Measurements from ENCODE around the gene RASSF7. TPM values are rescaled to one million over a fixed set of nuclear protein-coding genes. Genes with fewer than 3 reads are reported as not detected.

Gene RASSF7
- total and polyA plus RNA-seq, 9 donors, result 4.7 to 163 (median 9.4) TPM; not detected in 1

DNA sequence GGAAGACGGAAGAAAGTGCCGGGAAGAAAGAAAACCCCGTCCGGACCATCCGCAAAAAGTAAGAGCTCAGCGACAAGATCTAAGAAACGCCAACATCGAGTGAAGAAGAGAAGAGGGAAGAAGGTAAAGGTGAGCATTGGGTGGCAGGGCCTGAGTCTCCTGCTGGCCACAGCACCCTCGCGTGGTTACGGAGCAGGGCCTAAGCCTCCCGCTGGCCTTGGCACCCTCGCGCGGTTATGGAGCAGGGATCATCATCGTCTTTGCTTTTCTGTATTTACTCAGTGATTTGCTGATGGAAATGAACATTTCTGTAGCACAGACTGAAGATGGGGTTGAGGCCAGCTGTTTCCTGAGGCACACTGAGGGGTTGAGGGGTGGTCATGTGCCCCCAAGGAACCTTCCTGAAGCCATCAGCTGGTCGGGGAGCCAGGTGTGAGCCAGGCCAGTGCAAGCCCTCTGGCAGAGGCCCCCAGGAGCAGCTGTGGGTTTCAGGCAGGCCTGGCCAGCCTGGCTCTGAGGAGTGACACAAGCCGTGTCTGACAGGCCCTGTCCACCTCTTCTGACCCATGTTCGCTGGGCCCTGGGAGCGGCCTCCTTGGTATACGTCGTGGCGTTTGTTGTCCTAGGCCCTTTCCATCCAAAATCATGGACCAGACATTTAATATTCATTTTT, 40.9 kb downstream of the RASSF7 start:
- 86 to 92% (median 90%) methylated on average over 23 of the region's 23 CpGs for WGBS, 3 donors
- DNase-seq, result no peak
- Histone ChIP-seq H3K27ac (no peak overlapping the region), H3K4me3 (no peak overlapping the region), H3K27me3 (no peaks in the 10 kb centered on the region), H3K9me3 (no peaks in the 10 kb centered on the region), H3K36me3 (no peaks in the 10 kb centered on the region), H3K4me1 (ENCODE audit: insufficient read depth) (no peaks in the 10 kb centered on the region)
- intact Hi-C loops (cut with DNase I), result no loop called here
- TF ChIP-seq, protein P1, sequence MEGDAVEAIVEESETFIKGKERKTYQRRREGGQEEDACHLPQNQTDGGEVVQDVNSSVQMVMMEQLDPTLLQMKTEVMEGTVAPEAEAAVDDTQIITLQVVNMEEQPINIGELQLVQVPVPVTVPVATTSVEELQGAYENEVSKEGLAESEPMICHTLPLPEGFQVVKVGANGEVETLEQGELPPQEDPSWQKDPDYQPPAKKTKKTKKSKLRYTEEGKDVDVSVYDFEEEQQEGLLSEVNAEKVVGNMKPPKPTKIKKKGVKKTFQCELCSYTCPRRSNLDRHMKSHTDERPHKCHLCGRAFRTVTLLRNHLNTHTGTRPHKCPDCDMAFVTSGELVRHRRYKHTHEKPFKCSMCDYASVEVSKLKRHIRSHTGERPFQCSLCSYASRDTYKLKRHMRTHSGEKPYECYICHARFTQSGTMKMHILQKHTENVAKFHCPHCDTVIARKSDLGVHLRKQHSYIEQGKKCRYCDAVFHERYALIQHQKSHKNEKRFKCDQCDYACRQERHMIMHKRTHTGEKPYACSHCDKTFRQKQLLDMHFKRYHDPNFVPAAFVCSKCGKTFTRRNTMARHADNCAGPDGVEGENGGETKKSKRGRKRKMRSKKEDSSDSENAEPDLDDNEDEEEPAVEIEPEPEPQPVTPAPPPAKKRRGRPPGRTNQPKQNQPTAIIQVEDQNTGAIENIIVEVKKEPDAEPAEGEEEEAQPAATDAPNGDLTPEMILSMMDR (IDR thresholded peaks at IDR 0.05), result no peak
- TF ChIP-seq POLR2A (IDR thresholded peaks at IDR 0.05), result no peak
- no peak for TF ChIP-seq EP300 (IDR thresholded peaks at IDR 0.05)

DNA sequence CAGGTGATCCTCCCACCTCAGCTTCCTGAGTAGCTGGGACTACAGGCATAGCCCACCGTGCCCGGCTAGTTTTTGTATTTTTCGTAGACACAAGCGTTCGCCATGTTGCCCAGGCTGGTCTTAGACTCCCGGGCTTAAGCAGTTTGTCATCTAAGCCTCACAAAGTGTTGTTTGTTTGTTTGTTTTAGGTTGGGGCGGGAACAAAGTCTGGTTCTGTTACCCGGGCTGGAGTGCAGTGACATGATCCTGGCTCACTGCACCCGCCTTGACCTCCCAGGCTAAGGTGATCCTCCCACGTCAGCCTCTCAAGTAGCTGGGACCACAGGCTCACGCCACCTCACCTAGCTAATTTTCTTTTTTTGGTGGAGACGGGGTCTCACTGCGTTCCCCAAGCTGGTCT, 42.4 kb downstream of the RASSF7 start:
- Histone ChIP-seq H3K9me3 (no peaks in the 10 kb centered on the region), H3K4me1 (ENCODE audit: insufficient read depth) (no peaks in the 10 kb centered on the region), H3K4me3 (no peak overlapping the region), H3K27ac (no peak overlapping the region), H3K27me3 (no peaks in the 10 kb centered on the region), H3K36me3 (no peaks in the 10 kb centered on the region)
- intact Hi-C loops (cut with DNase I), result no loop called here
- 83 to 89% (median 86%) methylated on average over 13 of the region's 13 CpGs for WGBS, 3 donors
- TF ChIP-seq, protein P1 (IDR thresholded peaks at IDR 0.05), result no peak
- TF ChIP-seq POLR2A (IDR thresholded peaks at IDR 0.05) (no peak), EP300 (IDR thresholded peaks at IDR 0.05) (no peak)
- no peak for DNase-seq

DNA sequence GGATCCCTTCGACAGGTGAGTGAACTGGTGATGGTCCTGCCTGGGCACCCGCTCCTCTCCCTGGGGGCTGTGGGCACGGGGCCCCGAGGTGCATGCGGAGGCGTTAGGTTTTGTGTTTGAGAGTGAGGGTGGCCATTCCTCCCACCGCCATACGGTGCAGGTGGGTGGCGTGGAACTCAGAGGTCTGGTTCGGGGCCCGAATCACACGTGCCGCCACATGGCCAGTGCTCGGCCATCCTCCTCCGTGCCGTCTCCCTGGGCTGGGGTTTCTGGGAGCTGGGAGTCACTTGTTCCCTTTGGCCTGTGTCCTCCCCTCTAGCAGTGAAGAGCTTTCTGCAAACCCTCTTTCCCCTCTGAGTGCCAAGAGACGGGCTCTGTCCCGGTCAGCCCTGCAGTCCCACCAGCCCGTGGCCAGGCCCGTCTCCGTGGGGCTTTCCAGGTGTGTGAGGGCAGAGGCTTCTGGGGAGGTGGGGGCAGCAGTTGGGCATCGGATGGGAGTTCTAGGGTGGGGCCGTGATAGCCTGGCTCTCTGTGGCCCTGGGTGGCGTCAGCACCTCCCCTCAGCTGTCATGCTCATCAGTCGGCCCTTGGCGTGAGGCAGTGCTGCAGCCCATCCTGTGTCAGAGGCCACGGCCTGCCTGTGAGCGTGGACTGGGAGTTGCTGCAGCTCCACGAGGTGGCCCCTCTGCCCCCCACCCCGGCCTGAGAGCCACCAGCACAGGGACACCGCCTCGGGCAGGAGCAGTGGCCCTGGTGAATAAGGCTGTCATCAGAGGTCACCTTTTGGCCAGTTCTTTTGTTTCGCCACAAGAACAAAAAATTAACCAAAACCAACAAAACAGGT, 44.7 kb downstream of the RASSF7 start:
- WGBS, 3 donors, result 87 to 91% (median 88%) methylated on average over 33 of the region's 33 CpGs
- TF ChIP-seq POLR2A (IDR thresholded peaks at IDR 0.05), result no peak
- TF ChIP-seq EP300 (IDR thresholded peaks at IDR 0.05), result no peak
- TF ChIP-seq, protein P1 (IDR thresholded peaks at IDR 0.05), result no peak
- H3K36me3 ChIP-seq, result no peaks in the 10 kb centered on the region
- peak overlapping the region; percentile 53 to 64 for H3K27ac ChIP-seq
- no peaks in the 10 kb centered on the region for H3K4me1 ChIP-seq (ENCODE audit: insufficient read depth)
- no peaks in the 10 kb centered on the region for H3K9me3 ChIP-seq
- intact Hi-C loops (cut with DNase I), result no loop called here
- no peak overlapping the region for H3K4me3 ChIP-seq
- no peaks in the 10 kb centered on the region for H3K27me3 ChIP-seq
- peak in 2 of 5 donors; percentile 42 to 51 for DNase-seq

DNA sequence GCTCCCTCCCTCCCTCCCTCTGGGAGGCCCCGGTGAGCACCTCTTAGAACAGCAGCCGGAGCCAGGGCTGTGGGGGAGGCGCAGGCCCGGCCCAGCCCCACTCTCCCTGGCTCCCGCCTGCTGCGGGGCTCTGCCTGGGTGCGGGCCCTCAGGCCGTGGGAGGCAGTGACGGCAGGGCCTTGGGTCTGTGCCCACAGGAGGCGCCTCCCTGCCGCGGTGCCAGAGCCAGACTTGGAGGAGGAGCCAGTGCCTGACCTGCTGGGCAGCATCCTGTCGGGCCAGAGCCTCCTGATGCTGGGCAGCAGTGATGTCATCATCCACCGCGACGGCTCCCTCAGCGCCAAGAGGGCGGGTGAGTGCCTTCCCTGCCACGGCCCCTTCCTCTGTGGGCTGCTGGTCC, 45.5 kb downstream of the RASSF7 start:
- no peaks in the 10 kb centered on the region for H3K9me3 ChIP-seq
- H3K4me1 ChIP-seq (ENCODE audit: insufficient read depth), result no peaks in the 10 kb centered on the region
- H3K27me3 ChIP-seq, result no peaks in the 10 kb centered on the region
- H3K36me3 ChIP-seq, result no peaks in the 10 kb centered on the region
- peak; percentile 80 to 93 (median 86) for DNase-seq
- WGBS, 3 donors, result 21 to 31% (median 26%) methylated on average over 10 to 19 of the region's 19 CpGs
- no peak overlapping the region for H3K4me3 ChIP-seq
- intact Hi-C loops (cut with DNase I), result no loop called here
- H3K27ac ChIP-seq, result peak overlapping the region; percentile 53 to 64
- TF ChIP-seq POLR2A (IDR thresholded peaks at IDR 0.05), result no peak
- TF ChIP-seq, protein P1 (IDR thresholded peaks at IDR 0.05), result no peak
- no peak for TF ChIP-seq EP300 (IDR thresholded peaks at IDR 0.05)
